ENCODE data around the gene ASB11. TPM values are rescaled to one million over a fixed set of nuclear protein-coding genes. Genes with fewer than 3 reads are reported as not detected.

ASB11 gene
- total RNA-seq, 2 experiments from 2014 or later, result not detected

DNA sequence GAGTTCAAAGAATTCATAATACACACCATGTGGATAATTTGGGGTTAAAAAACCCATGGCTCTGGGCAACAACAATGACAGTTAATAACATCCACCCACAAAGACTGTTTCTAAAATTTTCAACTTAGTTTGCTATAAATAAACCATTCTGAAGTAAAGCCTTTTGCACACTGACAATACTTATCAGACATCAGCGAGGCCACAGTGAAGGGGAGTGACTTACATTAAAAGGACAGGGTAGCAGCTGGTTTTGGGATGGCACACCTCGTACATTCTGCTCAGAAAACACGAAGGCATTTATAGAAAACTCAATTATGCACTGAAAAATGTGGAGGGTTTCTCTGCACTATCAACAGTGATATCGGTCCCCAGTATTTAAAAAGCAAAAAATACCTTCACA is 4.9 kb upstream of the ASB11 start:
- H3K9me3 ChIP-seq (ENCODE audit: control insufficient read depth in 1 of 2, insufficient read depth in 1 of 2, low read length in 2 of 2), result no peaks in the 10 kb centered on the region
- intact Hi-C loops (cut with DNase I, micrococcal nuclease), result loop anchor here in 1 of 2 experiments (10.0 kb wide), 1 partner anchor 1565 kb away; no protein-coding TSS in a partner anchor
- TF ChIP-seq, protein P1, sequence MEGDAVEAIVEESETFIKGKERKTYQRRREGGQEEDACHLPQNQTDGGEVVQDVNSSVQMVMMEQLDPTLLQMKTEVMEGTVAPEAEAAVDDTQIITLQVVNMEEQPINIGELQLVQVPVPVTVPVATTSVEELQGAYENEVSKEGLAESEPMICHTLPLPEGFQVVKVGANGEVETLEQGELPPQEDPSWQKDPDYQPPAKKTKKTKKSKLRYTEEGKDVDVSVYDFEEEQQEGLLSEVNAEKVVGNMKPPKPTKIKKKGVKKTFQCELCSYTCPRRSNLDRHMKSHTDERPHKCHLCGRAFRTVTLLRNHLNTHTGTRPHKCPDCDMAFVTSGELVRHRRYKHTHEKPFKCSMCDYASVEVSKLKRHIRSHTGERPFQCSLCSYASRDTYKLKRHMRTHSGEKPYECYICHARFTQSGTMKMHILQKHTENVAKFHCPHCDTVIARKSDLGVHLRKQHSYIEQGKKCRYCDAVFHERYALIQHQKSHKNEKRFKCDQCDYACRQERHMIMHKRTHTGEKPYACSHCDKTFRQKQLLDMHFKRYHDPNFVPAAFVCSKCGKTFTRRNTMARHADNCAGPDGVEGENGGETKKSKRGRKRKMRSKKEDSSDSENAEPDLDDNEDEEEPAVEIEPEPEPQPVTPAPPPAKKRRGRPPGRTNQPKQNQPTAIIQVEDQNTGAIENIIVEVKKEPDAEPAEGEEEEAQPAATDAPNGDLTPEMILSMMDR (IDR thresholded peaks at IDR 0.05), result no peak
- Mint-ChIP-seq H3K36me3 (ENCODE audit: low read depth) (peaks cover 56% of the 10 kb centered on the region), H3K4me1 (ENCODE audit: low read depth) (no peaks in the 10 kb centered on the region), H3K27ac (no peak overlapping the region), H3K9me3 (no peaks in the 10 kb centered on the region), H3K27me3 (no peaks in the 10 kb centered on the region), H3K4me3 (no peak overlapping the region)
- no peak overlapping the region for H3K4me3 ChIP-seq (ENCODE audit: low read length)
- CTCF ChIA-PET, result no interaction called here
- peaks cover 24% of the 10 kb centered on the region for H3K36me3 ChIP-seq (ENCODE audit: insufficient read depth, low read length)
- POLR2A ChIA-PET, result no interaction called here
- no peaks in the 10 kb centered on the region for H3K4me1 ChIP-seq (ENCODE audit: insufficient read depth, low read length)
- DNase-seq, result no peak
- no peaks in the 10 kb centered on the region for H3K27me3 ChIP-seq (ENCODE audit: control insufficient read depth in 1 of 2, insufficient read depth in 2 of 2, low read length in 2 of 2)
- H3K27ac ChIP-seq (ENCODE audit: low read depth in 1 of 2, low read length in 2 of 2), result no peak overlapping the region
- ATAC-seq (ENCODE audit: poor library complexity), result no peak

- Mint-ChIP-seq H3K9me3 (no peaks in the 10 kb centered on the region), H3K27ac (no peak overlapping the region), H3K27me3 (no peaks in the 10 kb centered on the region), H3K4me1 (ENCODE audit: low read depth) (no peaks in the 10 kb centered on the region), H3K4me3 (no peak overlapping the region), H3K36me3 (ENCODE audit: low read depth) (peaks cover 45% of the 10 kb centered on the region)
- Histone ChIP-seq H3K4me1 (ENCODE audit: insufficient read depth, low read length) (no peaks in the 10 kb centered on the region), H3K4me3 (ENCODE audit: low read length) (no peak overlapping the region), H3K36me3 (ENCODE audit: insufficient read depth, low read length) (peaks cover 19% of the 10 kb centered on the region), H3K27me3 (ENCODE audit: control insufficient read depth in 1 of 2, insufficient read depth in 2 of 2, low read length in 2 of 2) (no peaks in the 10 kb centered on the region), H3K27ac (ENCODE audit: low read depth in 1 of 2, low read length in 2 of 2) (no peak overlapping the region), H3K9me3 (ENCODE audit: control insufficient read depth in 1 of 2, insufficient read depth in 1 of 2, low read length in 2 of 2) (no peaks in the 10 kb centered on the region)
- DNase-seq (no peak), ATAC-seq (ENCODE audit: poor library complexity) (no peak)
- CTCF ChIA-PET, result no interaction called here
- POLR2A ChIA-PET, result no interaction called here
- intact Hi-C loops (cut with DNase I, micrococcal nuclease), result no loop called here
- TF ChIP-seq, protein P1 (IDR thresholded peaks at IDR 0.05), result no peak
Observed at GRCh38 chrX:15319075-15319474, 3.6 kb upstream of the ASB11 start.

- no peaks in the 10 kb centered on the region for H3K27me3 Mint-ChIP-seq
- no peak overlapping the region for H3K4me3 Mint-ChIP-seq
- ATAC-seq (ENCODE audit: poor library complexity), result no peak
- TF ChIP-seq, protein P1 (IDR thresholded peaks at IDR 0.05), result no peak
- Histone ChIP-seq H3K4me3 (ENCODE audit: low read length) (no peak overlapping the region), H3K9me3 (ENCODE audit: control insufficient read depth in 1 of 2, insufficient read depth in 1 of 2, low read length in 2 of 2) (no peaks in the 10 kb centered on the region), H3K27me3 (ENCODE audit: control insufficient read depth in 1 of 2, insufficient read depth in 2 of 2, low read length in 2 of 2) (no peaks in the 10 kb centered on the region), H3K27ac (ENCODE audit: low read depth in 1 of 2, low read length in 2 of 2) (no peak overlapping the region), H3K36me3 (ENCODE audit: insufficient read depth, low read length) (no peaks in the 10 kb centered on the region), H3K4me1 (ENCODE audit: insufficient read depth, low read length) (no peaks in the 10 kb centered on the region)
- ChIA-PET POLR2A (no interaction called here), CTCF (no interaction called here)
- no peaks in the 10 kb centered on the region for H3K9me3 Mint-ChIP-seq
- DNase-seq, result no peak
- H3K36me3 Mint-ChIP-seq (ENCODE audit: low read depth), result peaks cover 7% of the 10 kb centered on the region
- intact Hi-C loops (cut with DNase I, micrococcal nuclease), result no loop called here
- no peaks in the 10 kb centered on the region for H3K4me1 Mint-ChIP-seq (ENCODE audit: low read depth)
- H3K27ac Mint-ChIP-seq, result no peak overlapping the region
Observed at GRCh38 chrX:15314472-15314871, 968 bp downstream of the ASB11 start.
